ENCODE data around the gene STIP1. TPM values are rescaled to one million over a fixed set of nuclear protein-coding genes. Genes with fewer than 3 reads are reported as not detected.

The STIP1 gene
- total RNA-seq, 1 experiment from 2014 or later, result 336 TPM

DNA sequence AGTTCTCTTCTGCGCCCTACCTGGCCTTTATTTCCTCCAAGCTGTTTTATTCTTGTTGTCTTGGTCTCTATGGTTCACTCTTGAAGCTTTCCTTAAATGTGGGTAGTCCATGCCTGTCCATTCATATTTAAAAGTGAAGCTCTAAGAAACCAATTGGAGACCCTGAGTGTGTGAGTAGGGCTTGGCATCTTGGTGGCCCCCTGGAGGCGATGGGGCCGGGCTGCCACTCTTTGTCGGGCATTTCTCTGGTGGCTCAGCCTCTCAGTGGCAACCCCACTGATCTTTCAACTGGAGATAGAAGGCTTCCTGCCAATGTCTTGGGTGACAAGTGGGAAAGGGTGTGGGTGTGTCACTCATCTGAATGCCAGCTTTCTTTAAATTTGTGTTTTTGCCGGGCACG, 30.9 kb downstream of the STIP1 start:
- ChIA-PET POLR2A (no interaction called here), CTCF (interaction anchor here (0.7 to 1.7 kb wide), 2 partner anchors 12 to 15 kb away, joined by 3 to 7 read pairs; no protein-coding TSS in a partner anchor), RAD21 (ENCODE audit: low non-redundant PET in 1 of 2, low total read pairs in 2 of 2, uncharacterized antibody in 2 of 2, unreplicated experiment in 2 of 2) (interaction anchor here in 1 of 2 experiments (0.7 kb wide), 1 partner anchor 87 kb away, joined by 3 read pairs; no protein-coding TSS in a partner anchor)
- no peaks in the 10 kb centered on the region for H4K20me1 ChIP-seq (ENCODE audit: insufficient read depth)
- H3K79me2 ChIP-seq (ENCODE audit: insufficient read depth, low read length), result no peaks in the 10 kb centered on the region
- no peaks in the 10 kb centered on the region for H3K9me2 ChIP-seq (ENCODE audit: insufficient read depth)
- no peaks in the 10 kb centered on the region for H3K4me1 ChIP-seq (ENCODE audit: control insufficient read depth in 1 of 2, insufficient read depth in 2 of 2, low read length in 2 of 2)
- BruUV-seq (replicated peaks), result no TSS peak
- TF ChIP-seq CTCF (IDR thresholded peaks at IDR 0.05 in 2 of 3, conservative IDR thresholded peaks at IDR 0.05 in 1 of 3; ENCODE audit: borderline replicate concordance in 1 of 3, insufficient read depth in 1 of 3, low read depth in 2 of 3, low read length in 2 of 3), result peak in 1 of 3 experiments; percentile 16; a peak in 1 of 6 replicates
- no peak for TF ChIP-seq CBX3 (IDR thresholded peaks at IDR 0.05; ENCODE audit: low read depth)
- no peak for TF ChIP-seq ZBTB33 (IDR thresholded peaks at IDR 0.05; ENCODE audit: extremely low read depth, insufficient replicate concordance, low read length)
- TF ChIP-seq RAD21 (IDR thresholded peaks at IDR 0.05; ENCODE audit: low read depth), result no peak
- H3K9me3 ChIP-seq (ENCODE audit: control insufficient read depth in 1 of 2, insufficient read depth in 1 of 2, low read depth in 1 of 2, low read length in 2 of 2), result no peaks in the 10 kb centered on the region
- no peak overlapping the region for H2AFZ ChIP-seq (ENCODE audit: low read depth, low read length, poor library complexity, severe bottlenecking)
- no peak overlapping the region for H3K9ac ChIP-seq (ENCODE audit: low read length)
- ATAC-seq (peak; percentile 51; the same call in 1 of the 2 replicates), DNase-seq (ENCODE audit: low read depth, low spot score) (no peak)
- H3K4me2 ChIP-seq (ENCODE audit: low read length), result no peak overlapping the region
- intact Hi-C loops (cut with micrococcal nuclease), result no loop called here
- no peak overlapping the region for H3K4me3 ChIP-seq (replicated peaks in 1 of 2; ENCODE audit: low read depth in 1 of 2, low read length in 2 of 2)
- H3K36me3 ChIP-seq (ENCODE audit: control insufficient read depth in 1 of 2, insufficient read depth in 2 of 2, low read length in 2 of 2), result 0 out of 4 replicates have a peak, but pooled peaks cover 0 to 2% of the 10 kb centered on the region in 2 experiments
- no peak overlapping the region for H3K27ac ChIP-seq (ENCODE audit: low read depth, low read length)
- H3K27me3 ChIP-seq (ENCODE audit: insufficient read depth, low read length), result no peaks in the 10 kb centered on the region

Measured in HCT116 (cell line).